Left ventricle myocardium inferior (tissue), 1 donor: ENCODE results near the gene IL1RN. TPM values are rescaled to one million over a fixed set of nuclear protein-coding genes. Genes with fewer than 3 reads are reported as not detected.

Experiments
- DNase-seq: peaks from one replicate; pipeline ENCODE4 v3.0.0-alpha.2; 2020
- H3K27ac ChIP-seq: fragments of 200-600 bp; replicated peaks from 2 replicates; pipeline ENCODE4 v1.8.0; 2021
- H3K27me3 ChIP-seq: fragments of 200-600 bp; 2 replicates; pipeline ENCODE4 v1.8.0; 2021; ENCODE audit warnings: low read depth
- H3K36me3 ChIP-seq: fragments of 200-600 bp; 2 replicates; pipeline ENCODE4 v1.8.0; 2021
- H3K4me1 ChIP-seq: fragments of 200-600 bp; 2 replicates; pipeline ENCODE4 v1.8.0; 2021
- H3K4me3 ChIP-seq: fragments of 200-600 bp; 2 replicates; pipeline ENCODE4 v1.8.0; 2021; ENCODE audit warnings: mild to moderate bottlenecking, moderate library complexity
- H3K9me3 ChIP-seq: fragments of 200-600 bp; replicated peaks from 2 replicates; pipeline ENCODE4 v1.8.0; 2021
- CTCF ChIP-seq: fragments of 200-600 bp; IDR thresholded peaks from 2 replicates; pipeline ENCODE4 v1.8.0; 2021; ENCODE audit warnings: antibody characterized with exemption, mild to moderate bottlenecking, borderline replicate concordance
- intact Hi-C: fragments of 100-400 bp; cut with micrococcal nuclease; formaldehyde crosslinking; loops from one replicate; pipeline ENCODE4 v1.11.0; 2022
- total RNA-seq: library from RNA; stranded (reverse); fragmentation: NEBNext Ultra II Directional; extraction: Animal tissue kit (Norgen Biotek cat#: 25700); gene quantifications from one replicate; pipeline ENCODE4 v1.2.1, GENCODE V29; 2021
- donor health status: DM: no; HTN: yes; CAD: no; lungs with severe emphysema.

IL1RN gene
- total RNA-seq, 1 donor from 2014 or later, result 0.33 TPM

GRCh38 chr2:113180131-113180946 lies 52.9 kb downstream of the IL1RN start:
- Histone ChIP-seq H3K9me3 (no peaks in the 10 kb centered on the region), H3K4me3 (no peak overlapping the region), H3K27me3 (no peaks in the 10 kb centered on the region), H3K4me1 (no peaks in the 10 kb centered on the region), H3K36me3 (no peaks in the 10 kb centered on the region), H3K27ac (no peak overlapping the region)
- intact Hi-C loops, result no loop called here
- no peak for TF ChIP-seq CTCF
- no peak for DNase-seq

GRCh38 chr2:113181258-113182051 lies 54.1 kb downstream of the IL1RN start:
- Histone ChIP-seq H3K4me1 (no peaks in the 10 kb centered on the region), H3K27me3 (no peaks in the 10 kb centered on the region), H3K9me3 (no peaks in the 10 kb centered on the region), H3K27ac (no peak overlapping the region), H3K4me3 (no peak overlapping the region), H3K36me3 (no peaks in the 10 kb centered on the region)
- DNase-seq, result no peak
- intact Hi-C loops, result no loop called here
- no peak for TF ChIP-seq CTCF

DNA sequence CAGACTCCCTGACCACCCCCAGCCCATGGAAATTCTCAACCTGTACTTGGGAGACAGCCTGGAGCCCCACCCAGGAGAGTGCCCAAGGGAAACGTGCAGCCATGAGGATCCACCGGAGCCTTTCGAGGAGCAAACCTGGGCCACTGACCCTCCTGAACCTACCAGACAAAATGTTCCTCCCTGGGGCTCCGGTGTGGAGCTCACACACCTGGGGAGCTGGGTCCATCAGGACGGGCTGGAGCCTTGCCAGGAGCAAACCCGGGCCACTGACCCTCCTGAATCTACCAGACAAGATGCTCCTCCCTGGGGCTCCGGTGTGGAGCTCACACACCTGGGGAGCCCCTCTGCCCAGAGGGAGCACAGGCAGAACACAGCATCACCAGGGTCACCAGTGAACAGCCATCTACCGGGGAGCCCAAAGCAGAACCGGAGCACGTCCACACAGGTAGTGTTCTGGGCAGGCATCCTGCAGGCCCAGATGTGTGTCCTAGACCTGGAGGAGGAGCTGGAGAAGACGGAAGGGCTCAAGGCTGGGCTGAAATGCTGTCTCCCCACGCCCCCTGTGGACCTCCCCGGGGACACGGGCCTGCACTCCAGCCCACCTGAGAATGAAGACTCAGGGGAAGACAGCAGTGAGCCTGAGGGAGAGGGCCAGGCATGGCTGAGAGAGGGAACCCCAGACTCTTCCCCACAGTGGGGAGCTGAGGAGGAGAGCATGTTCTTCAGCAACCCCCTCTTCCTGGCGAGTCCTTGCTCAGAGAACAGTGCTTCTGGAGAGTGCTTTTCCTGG lies 55.3 kb downstream of the IL1RN start:
- intact Hi-C loops, result no loop called here
- Histone ChIP-seq H3K27ac (no peak overlapping the region), H3K27me3 (no peaks in the 10 kb centered on the region), H3K4me3 (no peak overlapping the region), H3K4me1 (no peaks in the 10 kb centered on the region), H3K9me3 (no peaks in the 10 kb centered on the region), H3K36me3 (no peaks in the 10 kb centered on the region)
- no peak for DNase-seq
- no peak for TF ChIP-seq CTCF

GRCh38 chr2:113183264-113183663 lies 55.9 kb downstream of the IL1RN start:
- Histone ChIP-seq H3K4me3 (no peak overlapping the region), H3K36me3 (no peaks in the 10 kb centered on the region), H3K4me1 (no peaks in the 10 kb centered on the region), H3K9me3 (no peaks in the 10 kb centered on the region), H3K27ac (no peak overlapping the region), H3K27me3 (no peaks in the 10 kb centered on the region)
- DNase-seq, result no peak
- intact Hi-C loops, result no loop called here
- TF ChIP-seq CTCF, result no peak

Other genes starting within 250 kb of the IL1RN start
- not detected for gene IL37, start 216.4 kb upstream of the IL1RN start, total RNA-seq
- gene IL36G, start 149.6 kb upstream of the IL1RN start, total RNA-seq, result not detected
- not detected for gene IL36A, start 122.1 kb upstream of the IL1RN start, total RNA-seq
- gene IL36B, start 74.7 kb upstream of the IL1RN start, total RNA-seq, result not detected
- not detected for gene IL36RN, start 68.4 kb upstream of the IL1RN start, total RNA-seq
- not detected for gene IL1F10, start 59.6 kb upstream of the IL1RN start, total RNA-seq
- gene PSD4, start 46.4 kb downstream of the IL1RN start, total RNA-seq, result 2.2 TPM
- gene PAX8, start 151.3 kb downstream of the IL1RN start, total RNA-seq, result 0.44 TPM